Astrocyte (in vitro differentiated cells and primary cell): ENCODE data around the gene TDP1. TPM values are rescaled to one million over a fixed set of nuclear protein-coding genes. Genes with fewer than 3 reads are reported as not detected.
A peak's percentile ranks its signal among the peaks of the same experiment; 100 is the strongest.

Experiments
- DNase-seq: peaks from one replicate; pipeline ENCODE4 v3.0.0-alpha.2; 2010; ENCODE audit warnings: low read depth
- FAIRE-seq: peaks from 2 replicates; lab custom pipeline; 2011; peaks lifted over from hg19 to GRCh38; lab: Jason Lieb, UNC
- H2AFZ ChIP-seq: 2 replicates; pipeline ENCODE4 v1.6.0; 2012; ENCODE audit warnings: low read depth, low read length, inconsistent platforms
- H3K27ac ChIP-seq: 2 replicates; pipeline ENCODE4 v1.5.1; 2011; ENCODE audit warnings: low read depth, low read length, inconsistent platforms
- H3K27me3 ChIP-seq: 2 replicates; pipeline ENCODE4 v1.6.0; 2011; ENCODE audit warnings: low read length, inconsistent platforms; ENCODE audit not compliant: insufficient read depth
- H3K36me3 ChIP-seq: 2 replicates; pipeline ENCODE4 v1.5.1; 2011; ENCODE audit warnings: low read length, inconsistent platforms; ENCODE audit not compliant: insufficient read depth
- H3K4me1 ChIP-seq: 2 replicates; pipeline ENCODE4 v1.5.1; 2011; ENCODE audit warnings: low read length, inconsistent platforms; ENCODE audit not compliant: insufficient read depth
- H3K4me2 ChIP-seq: 2 replicates; pipeline ENCODE4 v1.6.0; 2012; ENCODE audit warnings: low read length, inconsistent platforms
- H3K4me3 ChIP-seq: 2 replicates; pipeline ENCODE4 v1.5.1; 2011; ENCODE audit warnings: low read depth, mild to moderate bottlenecking, low read length, inconsistent platforms; ENCODE audit not compliant: insufficient read depth
- H3K79me2 ChIP-seq: 2 replicates; pipeline ENCODE4 v1.6.0; 2012; ENCODE audit warnings: mild to moderate bottlenecking, low read length, inconsistent platforms; ENCODE audit not compliant: insufficient read depth
- H3K9ac ChIP-seq: 2 replicates; pipeline ENCODE4 v1.6.0; 2012; ENCODE audit warnings: mild to moderate bottlenecking, low read length, inconsistent platforms
- H3K9me3 ChIP-seq: 2 replicates; pipeline ENCODE4 v1.5.1; 2012; ENCODE audit warnings: low read depth, mild to moderate bottlenecking, low read length, inconsistent platforms; ENCODE audit not compliant: insufficient read depth
- H4K20me1 ChIP-seq: 2 replicates; pipeline ENCODE4 v1.6.0; 2012; ENCODE audit warnings: low read length, inconsistent platforms; ENCODE audit not compliant: insufficient read depth
- H3K27ac Mint-ChIP-seq: one replicate; pipeline ENCODE4 v1.8.0; 2021; ENCODE audit warnings: mild to moderate bottlenecking, mixed read lengths; ENCODE audit not compliant: unreplicated experiment
- H3K27me3 Mint-ChIP-seq: one replicate; pipeline ENCODE4 v1.8.0; 2021; ENCODE audit warnings: low read depth, mixed read lengths; ENCODE audit not compliant: unreplicated experiment
- H3K36me3 Mint-ChIP-seq: one replicate; pipeline ENCODE4 v1.8.0; 2021; ENCODE audit warnings: low read depth, mixed read lengths; ENCODE audit not compliant: unreplicated experiment
- H3K4me1 Mint-ChIP-seq: one replicate; pipeline ENCODE4 v1.8.0; 2021; ENCODE audit warnings: low read depth, mixed read lengths; ENCODE audit not compliant: unreplicated experiment
- H3K4me3 Mint-ChIP-seq: one replicate; pipeline ENCODE4 v1.8.0; 2021; ENCODE audit warnings: mild to moderate bottlenecking, moderate library complexity, mixed read lengths; ENCODE audit not compliant: unreplicated experiment
- H3K9me3 Mint-ChIP-seq: one replicate; pipeline ENCODE4 v1.8.0; 2021; ENCODE audit warnings: mild to moderate bottlenecking, mixed read lengths; ENCODE audit not compliant: unreplicated experiment
- CTCF ChIP-seq: IDR thresholded peaks from 2 replicates; pipeline ENCODE4 v1.5.1; 2011; ENCODE audit warnings: low read depth, mild to moderate bottlenecking, inconsistent platforms, low read length, moderate library complexity; ENCODE audit not compliant: insufficient read depth
- EZH2 ChIP-seq: IDR thresholded peaks from 2 replicates; pipeline ENCODE4 v1.6.1; 2012; ENCODE audit warnings: mild to moderate bottlenecking, low read length, inconsistent platforms; ENCODE audit not compliant: insufficient read depth
- total RNA-seq: library from RNA; stranded (reverse); gene quantifications from 2 replicates; pipeline ENCODE4 v1.2.1, GENCODE V29; 2021

TDP1 gene
- total RNA-seq, 1 donor from 2014 or later = 17.0 TPM

GRCh38 chr14:90056826-90057225 is 101.1 kb downstream of the TDP1 start:
- Histone ChIP-seq H2AFZ (no peak overlapping the region), H3K9me3 (no peaks in the 10 kb centered on the region), H3K79me2 (no peaks in the 10 kb centered on the region), H3K4me2 (no peak overlapping the region), H3K9ac (no peak overlapping the region), H4K20me1 (no peaks in the 10 kb centered on the region), H3K27ac (no peak overlapping the region), H3K36me3 (no peaks in the 10 kb centered on the region), H3K27me3 (peaks cover 11% of the 10 kb centered on the region), H3K4me3 (no peak overlapping the region), H3K4me1 (peaks cover 16% of the 10 kb centered on the region)
- H3K36me3 Mint-ChIP-seq = no peaks in the 10 kb centered on the region
- FAIRE-seq (no peak), DNase-seq (no peak)
- H3K27ac Mint-ChIP-seq = no peak overlapping the region
- no peak overlapping the region for H3K4me3 Mint-ChIP-seq
- H3K4me1 Mint-ChIP-seq = no peaks in the 10 kb centered on the region
- TF ChIP-seq CTCF (no peak), EZH2 (no peak)
- no peaks in the 10 kb centered on the region for H3K9me3 Mint-ChIP-seq
- peaks cover 30% of the 10 kb centered on the region for H3K27me3 Mint-ChIP-seq

GRCh38 chr14:90058876-90059458 is 103.2 kb downstream of the TDP1 start:
- peak; percentile 20 for DNase-seq
- Mint-ChIP-seq H3K36me3 (no peaks in the 10 kb centered on the region), H3K4me1 (peaks cover 3% of the 10 kb centered on the region), H3K9me3 (no peaks in the 10 kb centered on the region), H3K4me3 (no peak overlapping the region), H3K27ac (no peak overlapping the region), H3K27me3 (peaks cover 45% of the 10 kb centered on the region)
- Histone ChIP-seq H3K9ac (no peak overlapping the region), H3K27ac (no peak overlapping the region), H4K20me1 (no peaks in the 10 kb centered on the region), H3K9me3 (no peaks in the 10 kb centered on the region), H3K36me3 (no peaks in the 10 kb centered on the region), H3K27me3 (peaks cover 28% of the 10 kb centered on the region), H3K4me1 (peaks cover 20% of the 10 kb centered on the region), H3K4me2 (no peak overlapping the region), H3K79me2 (no peaks in the 10 kb centered on the region), H2AFZ (no peak overlapping the region), H3K4me3 (no peak overlapping the region)
- TF ChIP-seq CTCF (no peak), EZH2 (no peak)
- no peak for FAIRE-seq

- peak overlapping the region; percentile 95 for H3K4me2 ChIP-seq
- peak overlapping the region; percentile 88 for H2AFZ ChIP-seq
- peak overlapping the region; percentile 75 for H3K4me3 Mint-ChIP-seq
- H3K79me2 ChIP-seq = no peaks in the 10 kb centered on the region
- H3K9me3 ChIP-seq = no peaks in the 10 kb centered on the region
- TF ChIP-seq CTCF (no peak), EZH2 (peak; percentile 86)
- no peaks in the 10 kb centered on the region for H3K9me3 Mint-ChIP-seq
- H3K27ac Mint-ChIP-seq = no peak overlapping the region
- no peaks in the 10 kb centered on the region for H3K36me3 Mint-ChIP-seq
- H3K4me1 Mint-ChIP-seq = peaks cover 3% of the 10 kb centered on the region
- DNase-seq (peak; percentile 40), FAIRE-seq (no peak)
- no peaks in the 10 kb centered on the region for H4K20me1 ChIP-seq
- H3K27me3 Mint-ChIP-seq = peaks cover 49% of the 10 kb centered on the region
- H3K27ac ChIP-seq = no peak overlapping the region
- peaks cover 38% of the 10 kb centered on the region for H3K27me3 ChIP-seq
- no peaks in the 10 kb centered on the region for H3K36me3 ChIP-seq
- peaks cover 20% of the 10 kb centered on the region for H3K4me1 ChIP-seq
- H3K4me3 ChIP-seq = peak overlapping the region; percentile 63
- H3K9ac ChIP-seq = peak overlapping the region; percentile 63
These were observed 104.7 kb downstream of the TDP1 start for GRCh38 chr14:90060312-90060964.
